ENCODE data around the gene SOHLH1.

Gene SOHLH1, protein sequence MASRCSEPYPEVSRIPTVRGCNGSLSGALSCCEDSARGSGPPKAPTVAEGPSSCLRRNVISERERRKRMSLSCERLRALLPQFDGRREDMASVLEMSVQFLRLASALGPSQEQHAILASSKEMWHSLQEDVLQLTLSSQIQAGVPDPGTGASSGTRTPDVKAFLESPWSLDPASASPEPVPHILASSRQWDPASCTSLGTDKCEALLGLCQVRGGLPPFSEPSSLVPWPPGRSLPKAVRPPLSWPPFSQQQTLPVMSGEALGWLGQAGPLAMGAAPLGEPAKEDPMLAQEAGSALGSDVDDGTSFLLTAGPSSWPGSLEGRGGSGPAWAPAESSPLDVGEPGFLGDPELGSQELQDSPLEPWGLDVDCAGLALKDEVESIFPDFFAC

DNA sequence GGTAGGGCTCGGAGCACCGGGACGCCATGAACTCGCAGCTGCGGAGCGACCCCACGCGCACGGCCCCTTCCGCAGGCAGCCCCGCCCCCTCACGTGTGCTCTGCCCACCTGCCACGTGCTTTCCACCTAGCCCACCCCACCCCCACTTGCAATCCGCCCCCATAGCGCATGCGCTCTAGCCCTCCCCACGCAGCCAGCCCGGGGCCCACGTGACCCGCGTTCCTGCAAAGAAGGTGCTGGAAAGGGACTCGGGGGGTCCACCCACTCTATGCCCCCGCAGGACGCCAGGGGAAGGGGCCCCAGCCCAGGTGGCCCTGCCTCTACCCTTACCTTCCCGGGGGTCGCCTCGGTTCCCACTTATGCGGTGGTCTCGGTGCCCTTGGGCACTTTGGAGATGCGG, at the start of gene SOHLH1:
SOHLH1 (minus strand) TSS at position 42 of the 400 bp plus-strand sequence; CDS start at position 28, 14 bp downstream.
- no peak for DNase-seq

DNA sequence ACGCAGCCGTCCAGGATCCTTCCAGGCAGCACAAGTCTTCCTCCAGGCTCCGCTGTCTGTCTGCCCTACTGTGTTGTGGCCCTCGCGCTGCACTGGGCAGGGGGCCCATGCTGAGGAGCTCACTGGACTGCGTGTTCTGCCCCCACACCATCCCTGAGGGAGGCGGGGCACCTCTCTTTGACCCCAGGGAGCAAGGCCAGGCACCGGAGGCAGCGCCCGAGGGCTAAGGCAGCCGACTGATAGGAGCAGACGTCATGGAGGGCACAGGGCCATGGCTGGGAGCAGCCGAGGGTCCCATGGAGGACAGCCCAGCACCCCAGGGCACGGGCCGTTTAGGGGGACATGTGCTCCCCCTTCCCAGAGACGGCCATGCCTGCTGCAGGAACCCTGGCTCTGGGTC, 49.4 kb upstream of the SOHLH1 start:
- DNase-seq = no peak

DNA sequence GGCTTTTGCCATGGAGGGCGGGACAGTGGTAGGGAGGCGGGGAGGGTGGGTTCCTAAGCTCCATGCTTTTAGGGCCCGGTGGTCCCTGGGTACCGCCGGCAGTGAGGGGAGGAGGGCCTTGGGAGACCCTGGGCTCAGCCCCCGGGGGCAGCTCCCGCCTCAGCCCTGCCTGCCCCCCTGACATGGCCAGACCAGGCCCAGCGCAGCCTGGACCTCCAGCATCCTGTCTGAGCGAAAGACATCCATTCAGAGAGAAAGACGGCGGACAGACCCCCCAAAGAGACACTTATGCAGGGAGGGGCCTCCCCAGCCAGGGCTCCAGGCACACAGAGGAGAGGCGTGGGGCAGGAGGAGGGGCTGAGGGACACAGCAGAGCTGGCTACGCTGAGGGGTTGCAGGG, 48.0 kb upstream of the SOHLH1 start:
- DNase-seq = no peak

DNA sequence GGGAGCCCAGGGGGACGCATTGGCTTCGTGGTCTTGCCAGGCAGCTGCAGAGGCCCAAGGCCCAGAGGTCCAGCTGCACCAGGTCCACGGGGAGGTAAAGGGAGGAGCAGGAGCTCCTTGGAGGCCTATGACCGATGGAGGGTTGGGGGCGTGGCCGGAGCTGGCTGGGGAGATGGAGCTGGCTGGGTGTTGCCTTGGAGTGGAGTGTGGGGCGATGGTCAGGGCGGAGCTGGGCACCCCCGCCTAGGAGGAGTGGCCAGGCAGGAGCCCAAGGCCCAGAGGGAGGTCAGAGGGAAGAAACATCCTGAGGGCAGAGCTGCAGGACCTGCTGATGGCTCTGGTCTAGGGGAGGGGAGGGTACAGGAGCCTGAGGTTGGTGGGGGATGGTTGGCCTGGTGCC, 47.3 kb upstream of the SOHLH1 start:
- no peak for DNase-seq

DNA sequence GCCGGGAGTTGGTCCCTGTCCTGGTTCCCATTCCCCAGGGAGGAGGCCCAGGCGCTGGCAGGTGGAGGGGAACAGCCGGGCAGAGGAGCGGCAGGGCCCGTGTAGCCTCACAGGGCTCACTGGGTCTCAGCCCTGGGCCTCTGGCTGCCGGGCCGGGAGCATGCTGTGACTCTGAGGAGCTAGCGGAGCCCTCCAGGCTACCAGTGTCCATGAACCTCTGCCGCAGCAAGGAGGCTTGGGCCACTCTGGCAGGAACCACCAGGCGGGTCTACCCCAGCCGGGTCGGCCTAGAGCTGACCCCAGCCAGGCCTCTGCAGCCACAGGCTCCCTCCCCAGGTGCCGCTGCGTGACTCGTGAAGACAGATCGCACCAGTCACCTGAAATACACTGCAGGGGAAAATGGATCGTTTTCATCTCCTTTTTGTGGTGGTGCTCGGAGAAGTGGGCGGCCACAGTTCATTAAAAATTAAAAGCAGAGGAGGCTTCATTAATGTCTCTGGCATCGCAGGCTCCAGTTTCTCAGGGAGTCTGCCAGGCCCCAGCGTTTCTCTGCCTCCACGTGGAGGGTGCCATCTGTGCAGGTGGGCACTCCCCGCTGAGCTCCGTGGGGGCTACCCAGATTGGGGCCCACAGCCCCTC, 46.5 kb upstream of the SOHLH1 start:
- DNase-seq = no peak

DNA sequence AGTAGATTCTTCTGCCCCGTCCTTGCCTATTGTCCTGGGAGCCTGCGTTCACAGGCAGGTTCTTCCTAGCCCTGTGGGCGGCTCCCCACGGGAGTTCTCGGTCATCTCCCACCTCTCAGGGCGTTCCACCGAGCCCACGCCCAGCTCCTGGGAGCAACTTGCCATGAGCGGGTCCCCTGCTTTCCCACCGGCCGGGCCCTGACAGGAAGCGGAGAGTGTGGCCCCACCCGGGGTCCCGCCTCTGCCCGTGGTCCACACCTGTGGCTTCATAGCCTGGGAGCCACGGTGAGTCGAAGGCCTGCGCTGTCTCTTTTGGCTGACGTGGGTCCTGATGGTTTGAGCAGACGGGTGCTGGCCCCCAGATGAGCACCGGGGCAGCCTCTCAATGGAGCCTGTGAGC, 45.9 kb upstream of the SOHLH1 start:
- no peak for DNase-seq

DNA sequence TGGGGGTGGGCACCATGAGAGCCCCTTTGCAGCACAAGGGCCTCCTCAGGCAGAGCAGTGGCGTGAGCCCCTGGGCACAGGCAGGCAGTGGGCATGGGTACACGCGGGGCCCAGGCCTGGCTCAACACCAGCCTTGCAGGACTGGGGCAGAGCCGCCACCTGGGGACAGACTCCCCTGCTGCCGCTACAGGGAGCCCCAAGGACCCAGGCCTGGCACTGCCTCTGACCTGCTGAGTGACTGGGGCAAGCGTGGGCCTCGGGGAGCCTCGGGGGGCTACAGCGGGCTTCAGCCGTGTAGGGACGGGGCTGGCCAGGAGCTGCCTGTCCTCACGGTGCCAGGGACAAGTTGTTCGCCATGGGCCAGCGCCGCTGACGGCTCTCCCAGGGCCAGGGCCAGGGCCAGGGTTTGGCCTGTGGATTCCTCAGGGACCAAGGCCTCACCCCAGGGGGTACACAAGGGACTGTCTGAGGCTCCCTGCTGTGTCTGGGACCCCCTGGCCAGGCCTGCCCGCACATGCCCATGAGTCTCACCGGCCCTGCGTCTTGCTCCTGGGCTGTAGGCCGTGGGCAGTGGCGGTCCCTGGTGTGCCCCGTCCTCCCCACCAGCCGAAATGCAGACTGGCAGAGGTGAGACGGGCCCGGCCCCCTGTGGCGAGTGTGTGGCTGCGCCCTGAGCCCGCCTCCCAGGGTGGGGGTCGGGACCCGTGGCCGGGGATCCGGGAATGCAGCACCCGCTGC, 45.2 kb upstream of the SOHLH1 start:
- no peak for DNase-seq

DNA sequence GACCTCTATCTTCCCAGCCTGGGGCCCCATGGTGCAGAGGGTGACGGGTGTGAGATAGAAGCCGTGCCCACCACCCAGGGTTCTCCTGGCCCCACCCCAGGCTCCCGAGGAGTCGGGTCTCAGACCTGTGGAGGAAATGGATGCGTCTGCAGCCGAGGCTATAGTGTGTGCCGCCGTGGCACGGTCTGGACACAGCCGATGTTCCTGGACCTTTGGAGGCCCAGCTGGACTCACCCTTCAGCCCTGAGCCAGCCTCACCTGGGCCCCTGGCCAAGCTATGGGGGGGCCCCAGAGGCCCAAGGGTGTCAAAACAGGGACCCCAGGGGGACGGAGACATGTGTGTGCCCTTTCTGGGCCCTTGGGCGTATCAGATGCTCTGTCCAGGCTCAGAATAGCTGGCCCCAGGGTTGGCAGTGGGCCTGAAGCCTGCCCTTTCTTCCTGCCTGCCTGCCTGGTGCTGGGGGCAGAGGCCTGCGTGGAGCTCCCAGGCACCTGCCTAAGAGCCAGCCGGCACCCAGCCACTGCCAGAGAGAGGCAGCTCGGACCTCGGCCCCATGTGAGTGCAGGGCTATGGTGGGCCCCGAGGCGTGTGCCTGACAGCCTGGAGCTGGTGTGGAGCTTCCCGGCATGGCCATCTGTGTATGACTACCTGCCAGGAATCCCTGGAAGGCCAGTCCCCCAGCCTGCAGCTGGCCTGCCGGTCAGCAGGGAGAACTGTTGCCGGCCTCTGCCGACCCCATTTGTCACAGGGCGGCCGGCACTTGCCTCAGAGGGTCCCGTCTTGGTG, 44.5 kb upstream of the SOHLH1 start:
- no peak for DNase-seq

DNA sequence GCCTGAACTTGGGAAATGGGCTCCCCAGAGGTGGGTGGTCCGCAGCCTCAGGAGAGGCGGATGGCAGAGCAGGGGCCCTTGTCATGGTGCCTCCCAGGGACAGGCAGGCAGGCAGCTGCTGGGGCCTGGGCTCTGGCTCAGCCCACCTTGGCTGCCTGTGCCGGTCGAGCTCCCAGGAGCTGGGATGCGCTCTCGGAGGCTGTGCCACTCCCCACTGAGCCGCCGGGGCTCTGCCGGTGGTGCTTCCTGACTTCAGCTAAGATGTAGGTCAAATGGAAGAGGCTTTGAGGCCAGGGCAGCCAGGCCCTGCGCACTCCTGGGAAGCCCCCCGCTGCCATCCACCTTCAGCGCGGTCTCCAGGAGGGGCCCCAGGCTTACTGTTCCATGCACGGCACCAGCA, 43.7 kb upstream of the SOHLH1 start:
- no peak for DNase-seq

DNA sequence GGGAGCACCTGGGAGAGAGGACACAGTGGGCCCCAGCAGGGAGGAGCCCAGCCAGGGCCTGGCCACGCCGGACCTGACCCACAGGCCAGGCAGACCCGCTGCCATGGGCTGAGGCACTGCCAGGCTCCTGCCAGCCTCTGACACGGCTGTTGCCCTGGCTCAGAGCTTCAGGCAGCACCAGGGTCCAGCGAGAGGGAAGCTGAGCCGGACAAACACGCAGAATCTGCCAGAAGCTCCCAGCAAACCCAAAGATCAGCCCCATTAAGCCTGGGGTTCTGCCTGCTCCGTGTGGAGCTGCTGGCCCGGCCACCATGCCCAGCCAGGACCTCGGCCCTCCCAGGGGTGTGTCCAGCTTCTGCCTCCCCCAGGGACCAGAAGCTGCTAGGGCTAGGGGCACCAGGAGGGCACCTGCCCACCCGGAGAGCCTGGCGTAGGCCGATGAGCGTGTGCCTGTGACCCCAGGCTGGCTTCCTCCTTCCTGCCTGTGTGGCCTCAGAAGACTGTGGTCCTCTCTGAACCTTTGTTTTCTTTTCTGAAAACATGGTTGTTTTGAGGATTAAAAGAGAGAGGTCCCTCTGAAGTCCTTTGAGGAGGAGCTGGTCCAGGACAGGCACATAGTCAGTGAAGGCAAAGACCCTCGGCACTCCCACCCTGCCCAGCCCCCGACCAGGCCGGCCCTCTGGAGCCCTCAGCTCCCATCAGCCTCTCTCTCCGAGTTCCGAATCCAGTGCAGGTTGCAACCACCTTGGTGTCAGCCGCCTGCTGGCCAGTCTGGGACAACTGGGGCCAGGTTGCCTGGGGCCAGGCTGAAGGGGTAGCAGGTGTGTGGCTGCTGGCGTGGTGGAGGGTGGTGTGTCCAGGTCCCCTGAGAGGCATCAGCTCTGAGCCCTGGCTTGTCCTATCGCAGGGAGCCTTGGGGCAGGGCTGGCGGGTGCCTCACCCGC, 42.3 kb upstream of the SOHLH1 start:
- no peak for DNase-seq

DNA sequence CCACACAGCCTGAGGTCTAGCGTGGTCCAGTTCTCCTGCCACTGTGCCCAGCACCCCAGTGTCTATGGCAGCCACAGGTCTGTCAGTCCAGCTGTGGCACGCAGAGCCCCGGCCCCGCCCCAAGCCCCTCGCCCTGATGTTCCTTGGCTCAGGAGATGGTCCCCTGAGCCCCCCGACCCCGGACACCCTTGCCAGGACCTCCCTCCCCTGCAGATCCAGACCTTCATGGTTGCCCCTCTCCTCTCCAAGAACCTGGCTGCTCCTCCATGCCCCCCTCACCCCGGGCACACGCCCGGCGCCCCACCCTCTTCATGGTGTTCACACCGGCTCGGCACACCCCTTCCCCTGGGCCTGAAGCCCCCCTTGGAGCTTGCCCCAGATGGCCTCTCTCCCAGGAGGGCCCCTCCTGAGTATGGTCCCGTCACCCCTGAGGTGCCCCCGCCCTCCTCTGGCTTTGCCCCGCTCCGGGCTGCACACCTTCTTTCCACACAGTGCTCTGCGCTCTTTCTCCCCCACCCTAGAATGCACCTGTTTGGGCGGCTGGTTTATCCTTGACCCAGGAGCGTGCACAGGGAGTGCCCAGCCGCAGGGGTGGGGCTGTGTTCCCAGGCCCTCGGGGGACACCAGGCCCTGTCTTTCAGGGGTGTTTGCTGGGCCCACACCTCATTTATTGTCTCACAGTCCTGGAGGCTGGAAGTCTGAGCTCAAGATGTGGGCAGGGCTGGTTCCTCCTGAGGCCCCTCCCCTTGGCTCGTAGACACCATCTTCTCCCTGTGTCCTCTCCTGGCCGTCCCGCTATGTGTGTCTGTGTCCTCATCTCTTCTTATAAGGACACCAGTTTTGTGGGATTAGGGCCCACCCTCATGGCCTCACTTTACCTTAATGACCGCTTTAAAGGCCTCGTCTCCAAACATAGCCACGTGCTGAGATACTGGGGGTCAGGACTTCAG, 40.3 kb upstream of the SOHLH1 start:
- no peak for DNase-seq

DNA sequence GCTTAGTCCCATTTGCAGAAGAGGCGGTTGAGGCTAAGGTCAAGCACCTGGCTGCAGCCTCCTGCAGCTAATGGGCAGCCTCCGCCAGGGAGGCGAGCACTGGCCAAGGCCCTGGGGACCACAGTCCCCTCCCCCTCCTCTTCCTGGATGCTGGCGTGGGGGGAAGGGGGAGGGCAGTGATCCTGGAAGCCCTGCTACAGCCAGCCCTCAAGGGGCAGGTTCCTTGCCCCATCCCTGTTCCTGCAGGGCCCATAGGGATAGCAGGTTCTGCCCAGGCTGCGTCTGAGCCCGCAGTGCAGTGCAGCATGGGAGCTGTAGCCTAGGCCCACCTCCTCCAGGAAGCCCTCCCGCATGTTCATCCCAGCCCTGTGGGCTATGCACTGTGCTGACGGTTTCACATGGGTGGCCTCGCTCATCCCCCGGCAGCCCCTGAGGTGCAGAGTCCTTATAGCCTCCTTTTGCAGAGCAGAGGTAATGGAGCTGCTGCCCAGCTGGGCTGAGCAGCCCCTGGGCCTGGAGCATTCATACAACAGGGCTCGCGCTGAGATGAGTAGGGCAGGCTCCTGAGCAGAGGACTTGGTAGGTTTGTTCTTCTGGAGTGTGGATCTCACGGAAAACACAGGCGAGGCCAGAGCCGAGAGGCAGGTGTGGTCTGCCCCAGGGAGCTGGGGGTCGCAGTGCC, 38.7 kb upstream of the SOHLH1 start:
- no peak for DNase-seq

DNA sequence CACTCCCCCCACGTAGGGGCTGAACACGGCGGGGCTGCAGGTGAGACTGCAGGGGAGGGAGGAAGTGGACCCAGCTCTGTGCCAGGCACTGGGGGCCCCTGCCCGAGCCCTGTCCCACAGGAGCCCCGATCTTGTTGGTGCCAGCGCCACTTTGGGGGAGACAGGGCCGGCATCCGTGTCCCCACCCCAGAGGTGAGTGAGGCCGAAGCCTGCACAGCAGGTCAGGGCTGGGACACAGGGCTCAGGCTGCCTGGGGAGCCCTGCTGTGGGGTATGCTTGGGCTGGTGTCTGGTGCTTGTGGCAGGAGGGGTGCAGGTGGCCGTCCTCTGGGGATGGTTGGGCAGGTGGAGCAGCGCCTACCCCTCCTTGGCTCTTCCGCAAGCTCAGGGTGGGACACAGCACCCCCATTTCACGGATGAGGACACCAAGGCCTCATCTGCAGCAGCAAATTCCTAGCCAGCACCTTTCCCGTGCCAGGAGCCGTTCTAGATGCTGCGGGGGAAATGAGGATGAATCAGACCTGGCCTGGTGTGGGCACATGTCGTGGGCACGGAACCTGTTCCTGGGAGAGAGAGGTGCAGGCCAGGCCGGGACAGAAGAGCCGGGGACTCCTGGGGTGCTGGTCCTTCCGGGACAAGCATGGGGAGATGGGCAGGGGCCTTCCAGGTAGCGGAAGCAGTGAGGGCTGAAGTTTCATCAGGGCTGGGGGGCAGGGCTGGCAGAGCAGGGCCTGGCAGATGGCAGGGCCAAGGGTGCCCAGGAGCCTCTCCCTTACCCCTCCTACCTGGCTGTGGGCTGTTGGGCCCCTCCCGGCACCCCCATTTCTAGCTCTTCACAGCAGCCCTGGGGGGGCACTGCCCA, 37.9 kb upstream of the SOHLH1 start:
- no peak for DNase-seq

DNA sequence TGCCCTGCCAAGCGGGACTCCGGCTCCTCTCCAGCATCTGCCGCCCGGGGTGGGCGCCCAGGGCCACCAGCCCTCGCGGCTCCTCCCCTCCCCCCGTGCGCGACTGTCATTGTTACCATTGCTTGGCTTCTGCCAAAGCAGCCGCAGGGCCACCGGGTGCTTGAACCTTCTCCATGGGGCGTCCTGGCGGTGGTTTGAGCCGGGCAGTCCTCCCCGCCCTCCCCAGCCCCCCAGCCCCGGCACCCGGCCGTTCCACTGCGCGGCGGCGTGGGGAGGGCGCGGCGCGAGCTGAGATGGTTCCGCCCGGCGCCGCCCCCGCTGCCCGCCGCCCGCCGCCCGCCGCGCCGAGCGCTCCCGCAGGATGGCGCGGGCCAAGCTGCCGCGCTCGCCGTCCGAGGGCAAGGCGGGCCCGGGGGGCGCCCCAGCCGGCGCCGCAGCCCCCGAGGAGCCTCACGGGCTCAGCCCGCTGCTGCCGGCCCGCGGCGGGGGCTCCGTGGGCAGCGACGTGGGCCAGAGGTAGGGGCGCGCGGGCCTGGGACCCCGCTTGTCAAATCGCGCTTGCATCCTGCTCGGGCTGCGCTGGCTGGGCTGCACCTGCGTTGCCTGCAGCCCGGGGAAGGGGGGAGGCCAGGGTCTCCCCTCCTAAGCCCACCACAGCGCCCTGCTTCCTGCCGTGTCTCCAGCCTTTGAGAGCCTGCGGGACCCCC, 37.1 kb upstream of the SOHLH1 start:
- DNase-seq = no peak

DNA sequence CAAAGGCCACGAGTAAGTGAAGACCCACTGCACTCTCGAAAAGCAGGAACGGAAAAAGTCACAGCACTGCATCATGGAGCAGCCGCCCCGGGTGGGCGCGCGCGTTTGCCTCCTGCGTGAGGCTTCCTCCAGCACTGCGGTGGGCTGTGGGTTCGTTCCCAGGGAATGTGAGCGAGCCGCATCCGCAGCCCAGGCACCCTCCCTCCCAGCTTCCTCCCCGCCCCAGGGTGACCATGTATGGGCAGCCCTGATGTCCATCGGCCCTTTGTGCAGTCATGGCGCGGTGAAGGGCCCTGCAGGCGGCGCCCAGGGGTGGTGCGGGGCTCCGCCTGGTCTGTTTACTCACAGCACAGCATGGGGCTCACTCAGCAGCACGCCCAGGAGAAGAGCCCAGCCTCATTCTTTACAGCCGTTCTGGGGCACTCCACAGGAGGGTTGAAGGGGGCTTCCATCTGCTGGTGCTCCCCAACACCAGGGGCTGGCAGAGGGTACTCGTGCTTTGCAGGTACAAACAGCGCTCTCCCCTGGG, 35.4 kb upstream of the SOHLH1 start:
- no peak for DNase-seq

DNA sequence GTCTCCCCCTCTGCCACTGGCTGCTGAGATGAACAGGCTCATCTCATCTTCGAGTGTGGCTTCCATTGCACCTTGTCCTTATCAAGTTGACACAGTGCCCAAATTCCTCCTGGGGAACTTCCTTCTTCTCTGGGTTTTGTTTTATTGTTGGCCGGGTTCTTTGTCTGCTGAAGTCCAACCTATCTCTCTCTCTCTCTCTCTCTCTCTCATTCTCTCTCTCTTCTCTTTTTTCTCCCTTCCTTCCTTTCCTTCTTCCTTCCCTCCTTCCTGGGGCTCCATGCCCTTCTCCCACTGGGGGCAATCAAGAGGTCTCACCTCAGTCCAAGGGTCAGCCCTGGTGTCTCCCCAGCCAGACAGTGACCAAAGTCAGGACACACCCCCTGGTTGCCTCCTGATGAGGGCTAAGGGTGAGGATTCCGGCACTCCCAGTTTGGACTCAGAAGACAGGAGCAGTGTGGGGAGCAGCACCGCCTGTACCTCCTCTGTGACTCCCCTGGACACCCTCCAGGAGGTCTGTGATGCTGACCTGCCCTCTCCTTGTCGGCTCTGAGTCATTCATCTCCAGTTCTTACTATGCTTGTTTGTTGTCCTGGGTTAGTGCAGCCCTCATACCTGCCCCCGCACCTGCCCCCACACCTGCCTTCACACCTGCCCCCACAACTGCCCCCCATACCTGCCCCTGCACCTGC, 33.4 kb upstream of the SOHLH1 start:
- no peak for DNase-seq

DNA sequence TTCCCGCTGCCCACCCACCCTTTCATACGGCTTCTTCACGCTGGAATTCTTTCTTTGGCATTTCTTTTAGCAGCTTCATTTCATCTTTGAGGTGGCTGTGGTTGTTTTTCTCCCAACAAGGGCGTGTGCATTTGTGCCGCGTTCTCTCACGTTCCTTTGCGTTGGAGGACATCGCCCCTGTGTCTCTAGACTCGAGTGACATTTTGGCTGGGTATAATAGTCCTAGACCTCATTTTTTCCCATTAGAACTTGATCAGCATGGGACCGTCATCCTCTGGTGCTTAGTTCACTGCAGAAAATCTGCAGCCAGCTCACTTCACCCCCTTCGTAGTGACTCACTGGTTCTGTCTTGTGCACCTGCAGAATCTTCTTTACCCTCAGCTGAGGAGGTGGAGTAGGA, 32.2 kb upstream of the SOHLH1 start:
- no peak for DNase-seq

DNA sequence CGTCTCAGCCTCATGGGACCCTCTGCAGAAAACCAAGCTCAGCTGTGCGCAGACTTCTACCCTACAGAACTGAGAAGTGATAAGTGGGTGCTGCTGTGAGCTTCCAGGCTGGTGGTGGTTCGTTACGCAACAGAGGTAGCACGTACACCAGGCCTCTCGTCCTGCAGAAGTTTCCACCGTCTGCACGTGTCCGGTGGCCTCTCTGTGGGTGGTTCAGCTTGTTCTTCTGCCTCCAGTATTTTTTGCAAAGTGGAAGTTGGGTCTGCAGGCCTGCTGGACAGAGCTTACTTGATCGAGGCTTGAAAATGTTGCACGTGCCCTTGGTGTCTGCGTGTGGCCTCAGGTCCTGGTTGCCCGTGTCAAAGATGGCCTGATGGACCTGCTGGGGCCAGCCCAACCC, 30.2 kb upstream of the SOHLH1 start:
- no peak for DNase-seq
